Measurements from ENCODE around the gene BICDL2.

GRCh38 chr16:3062553-3062952, 25.8 kb upstream of the BICDL2 start:
- TF ChIP-seq POLR2A (IDR thresholded peaks at IDR 0.05; ENCODE audit: low read depth, low read length) (no peak), POLR2AphosphoS5 (IDR thresholded peaks at IDR 0.05; ENCODE audit: low read depth, low read length) (no peak), TAF1 (IDR thresholded peaks at IDR 0.05; ENCODE audit: low read depth, low read length) (no peak)
